ENCODE results near the gene FBRSL1. TPM values are rescaled to one million over a fixed set of nuclear protein-coding genes. Genes with fewer than 3 reads are reported as not detected.
A peak's percentile ranks its signal among the peaks of the same experiment; 100 is the strongest.

The FBRSL1 gene
- total and polyA plus RNA-seq, 2 donors from 2014 or later = 23.8 to 44.7 TPM

DNA sequence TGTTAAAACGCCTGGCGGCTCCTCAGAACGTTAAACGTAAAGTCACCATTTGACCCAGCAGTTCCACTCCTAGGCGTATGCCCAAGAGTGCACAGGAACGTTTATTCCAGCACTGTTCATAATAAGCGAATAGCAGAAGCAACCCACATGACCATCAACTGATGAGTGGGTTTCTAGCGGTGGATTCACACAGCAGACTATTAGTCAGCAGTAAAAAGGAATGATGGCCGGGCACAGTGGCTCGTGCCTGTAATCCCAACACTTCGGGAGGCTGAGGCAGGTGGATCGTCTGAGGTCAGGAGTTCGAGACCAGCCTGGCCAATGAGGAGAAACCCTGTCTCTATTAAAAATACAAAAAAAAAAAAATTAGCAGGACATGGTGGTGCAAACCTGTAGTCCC, 22.4 kb upstream of the FBRSL1 start:
- Histone ChIP-seq H3K4me3 (ENCODE audit: low read length in 3 of 3) (no peak overlapping the region), H3K27me3 (ENCODE audit: control insufficient read depth, insufficient read depth, low read length) (no peaks in the 10 kb centered on the region), H3K9ac (ENCODE audit: low read length in 3 of 3) (no peak overlapping the region), H3K27ac (ENCODE audit: low read depth in 2 of 2, low read length in 2 of 2) (no peak overlapping the region), H3K4me1 (ENCODE audit: control insufficient read depth in 2 of 3, insufficient read depth in 2 of 3, low read depth in 1 of 3, low read length in 3 of 3) (no peaks in the 10 kb centered on the region), H3K36me3 (ENCODE audit: control insufficient read depth in 2 of 3, insufficient read depth in 3 of 3, low read length in 3 of 3) (peaks cover 0 to 3% (median 0%) of the 10 kb centered on the region in 3 donors), H3K9me3 (ENCODE audit: control insufficient read depth in 2 of 3, insufficient read depth in 1 of 3, low read length in 3 of 3) (peaks cover 0 to 6% (median 0%) of the 10 kb centered on the region in 3 donors)
- intact Hi-C loops (cut with DNase I) = no loop called here
- DNase-seq (peak in 1 of 5 donors; percentile 35), FAIRE-seq (no peak)
- TF ChIP-seq, protein P1, sequence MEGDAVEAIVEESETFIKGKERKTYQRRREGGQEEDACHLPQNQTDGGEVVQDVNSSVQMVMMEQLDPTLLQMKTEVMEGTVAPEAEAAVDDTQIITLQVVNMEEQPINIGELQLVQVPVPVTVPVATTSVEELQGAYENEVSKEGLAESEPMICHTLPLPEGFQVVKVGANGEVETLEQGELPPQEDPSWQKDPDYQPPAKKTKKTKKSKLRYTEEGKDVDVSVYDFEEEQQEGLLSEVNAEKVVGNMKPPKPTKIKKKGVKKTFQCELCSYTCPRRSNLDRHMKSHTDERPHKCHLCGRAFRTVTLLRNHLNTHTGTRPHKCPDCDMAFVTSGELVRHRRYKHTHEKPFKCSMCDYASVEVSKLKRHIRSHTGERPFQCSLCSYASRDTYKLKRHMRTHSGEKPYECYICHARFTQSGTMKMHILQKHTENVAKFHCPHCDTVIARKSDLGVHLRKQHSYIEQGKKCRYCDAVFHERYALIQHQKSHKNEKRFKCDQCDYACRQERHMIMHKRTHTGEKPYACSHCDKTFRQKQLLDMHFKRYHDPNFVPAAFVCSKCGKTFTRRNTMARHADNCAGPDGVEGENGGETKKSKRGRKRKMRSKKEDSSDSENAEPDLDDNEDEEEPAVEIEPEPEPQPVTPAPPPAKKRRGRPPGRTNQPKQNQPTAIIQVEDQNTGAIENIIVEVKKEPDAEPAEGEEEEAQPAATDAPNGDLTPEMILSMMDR (IDR thresholded peaks at IDR 0.05; ENCODE audit: borderline replicate concordance, extremely low read depth, insufficient read depth) = no peak

DNA sequence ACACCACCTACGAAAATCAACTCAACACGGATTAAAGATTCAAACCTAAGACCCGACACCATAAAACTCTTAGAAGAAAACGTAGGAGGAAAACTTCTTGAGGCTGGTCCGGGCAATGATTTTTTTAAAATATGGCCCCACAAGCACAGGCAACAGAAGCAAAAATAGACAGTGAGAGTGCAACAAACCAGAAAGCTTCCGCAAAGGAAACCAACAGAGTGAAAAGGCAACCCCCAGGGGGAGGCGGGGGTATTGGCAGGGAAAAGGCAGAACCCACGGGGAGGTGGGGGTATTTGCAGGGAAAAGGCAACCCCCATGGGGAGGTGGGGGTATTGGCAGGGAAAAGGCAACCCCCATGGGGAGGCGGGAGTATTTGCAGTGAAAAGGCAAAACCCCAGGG, 20.5 kb upstream of the FBRSL1 start:
- Histone ChIP-seq H3K9me3 (ENCODE audit: control insufficient read depth in 2 of 3, insufficient read depth in 1 of 3, low read length in 3 of 3) (no peaks in the 10 kb centered on the region), H3K27ac (ENCODE audit: low read depth in 2 of 2, low read length in 2 of 2) (no peak overlapping the region), H3K4me1 (ENCODE audit: control insufficient read depth in 2 of 3, insufficient read depth in 2 of 3, low read depth in 1 of 3, low read length in 3 of 3) (no peaks in the 10 kb centered on the region), H3K27me3 (ENCODE audit: control insufficient read depth, insufficient read depth, low read length) (no peaks in the 10 kb centered on the region), H3K9ac (ENCODE audit: low read length in 3 of 3) (no peak overlapping the region), H3K36me3 (ENCODE audit: control insufficient read depth in 2 of 3, insufficient read depth in 3 of 3, low read length in 3 of 3) (no peaks in the 10 kb centered on the region), H3K4me3 (ENCODE audit: low read length in 3 of 3) (no peak overlapping the region)
- intact Hi-C loops (cut with DNase I) = no loop called here
- peak in 1 of 5 donors; percentile 3 for DNase-seq
- TF ChIP-seq, protein P1 (IDR thresholded peaks at IDR 0.05; ENCODE audit: borderline replicate concordance, extremely low read depth, insufficient read depth) = no peak
- FAIRE-seq = no peak

DNA sequence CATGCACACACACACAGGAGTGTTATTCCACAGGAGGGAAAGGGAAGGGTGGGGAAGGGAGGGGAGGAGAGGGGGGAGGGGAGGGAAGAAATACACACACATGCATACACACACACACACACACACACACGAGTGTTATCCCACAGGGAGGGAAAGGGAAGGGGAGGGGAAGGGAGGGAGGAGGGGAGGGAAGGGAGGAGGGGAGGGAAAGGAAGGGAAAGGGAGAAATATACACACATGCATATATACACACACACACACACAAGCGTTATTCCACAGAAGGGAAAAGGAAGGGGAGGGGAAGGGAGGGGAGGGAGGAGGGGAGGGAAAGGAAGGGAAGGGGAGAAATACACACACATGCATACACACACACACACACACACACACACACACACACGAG, 19.6 kb upstream of the FBRSL1 start:
- intact Hi-C loops (cut with DNase I) = no loop called here
- Histone ChIP-seq H3K36me3 (ENCODE audit: control insufficient read depth in 2 of 3, insufficient read depth in 3 of 3, low read length in 3 of 3) (no peaks in the 10 kb centered on the region), H3K4me1 (ENCODE audit: control insufficient read depth in 2 of 3, insufficient read depth in 2 of 3, low read depth in 1 of 3, low read length in 3 of 3) (no peaks in the 10 kb centered on the region), H3K27me3 (ENCODE audit: control insufficient read depth, insufficient read depth, low read length) (no peaks in the 10 kb centered on the region), H3K4me3 (ENCODE audit: low read length in 3 of 3) (no peak overlapping the region), H3K9me3 (ENCODE audit: control insufficient read depth in 2 of 3, insufficient read depth in 1 of 3, low read length in 3 of 3) (no peaks in the 10 kb centered on the region), H3K9ac (ENCODE audit: low read length in 3 of 3) (no peak overlapping the region), H3K27ac (ENCODE audit: low read depth in 2 of 2, low read length in 2 of 2) (no peak overlapping the region)
- FAIRE-seq = no peak
- TF ChIP-seq, protein P1 (IDR thresholded peaks at IDR 0.05; ENCODE audit: borderline replicate concordance, extremely low read depth, insufficient read depth) = no peak
- no peak for DNase-seq
